Tibial nerve (tissue), 4 donors: ENCODE results near the gene PTPRR.

Experiments used
- EP300 ChIP-seq, 2 donors: sonication (generic); formaldehyde crosslinking; IDR thresholded peaks; one replicate each; pipeline ENCODE4 v1.6.1; 2017; ENCODE audit warnings: antibody characterized with exemption in 2 of 2, mild to moderate bottlenecking in 1 of 2
- POLR2A ChIP-seq, 2 donors: fragments of 450-650 bp; IDR thresholded peaks; one replicate each; pipeline ENCODE4 v1.6.1; 2017; ENCODE audit warnings: antibody characterized with exemption in 2 of 2, mild to moderate bottlenecking in 2 of 2, moderate library complexity in 2 of 2
- TF ChIP-seq, protein P1 (sequence below), 5 experiments: fragments of 200-600 bp in 3 of 5; fragments of 450-650 bp in 2 of 5; sonication (generic) in 3 of 5; IDR thresholded peaks; one replicate each; pipeline ENCODE4 v1.5.1; 2016 to 2019; ENCODE audit warnings: antibody characterized with exemption in 5 of 5, mild to moderate bottlenecking in 3 of 5, moderate library complexity in 2 of 5

DNA sequence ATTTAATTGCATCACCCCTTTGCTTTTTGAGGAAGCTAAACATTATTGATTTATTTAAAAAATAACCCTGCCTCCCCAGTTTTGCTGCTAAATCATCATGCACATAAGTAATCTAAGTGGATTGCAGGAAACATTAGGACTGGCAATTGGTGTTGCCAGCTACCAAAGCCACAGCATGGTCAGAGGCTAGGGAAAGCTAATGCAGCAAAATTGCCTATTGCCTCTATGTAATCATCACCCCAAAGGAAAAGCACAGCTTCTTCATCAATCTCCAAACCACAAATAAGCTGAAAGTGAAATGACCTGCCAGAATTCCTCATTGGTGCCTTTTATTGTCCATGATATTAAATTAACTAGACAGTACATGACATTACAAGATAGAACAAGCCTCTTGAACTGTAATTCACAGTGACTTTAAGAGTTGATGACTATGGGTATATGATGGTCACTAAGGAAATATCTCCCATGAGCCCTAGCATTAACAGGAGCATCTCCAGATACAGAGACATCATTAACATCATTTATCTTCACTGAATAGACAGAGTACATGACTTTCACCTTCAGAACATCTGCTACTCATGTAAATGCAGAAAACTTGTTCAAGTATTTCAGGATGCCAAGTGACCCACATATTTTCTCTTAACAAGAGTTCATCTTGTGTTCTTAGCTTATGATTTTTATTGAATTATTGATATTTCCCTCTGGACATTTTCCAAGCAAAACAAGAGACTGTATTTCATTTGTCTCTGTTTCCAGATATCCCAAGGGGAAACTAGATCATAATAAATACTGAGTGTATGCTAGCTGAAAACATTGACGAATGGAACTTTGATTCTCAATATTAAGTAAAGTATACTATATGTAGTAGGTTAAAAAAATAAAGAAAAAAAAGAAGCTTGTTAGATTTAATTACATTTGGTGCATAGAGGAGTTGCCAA is 29.4 kb downstream of the PTPRR start:
- TF ChIP-seq, protein P1, sequence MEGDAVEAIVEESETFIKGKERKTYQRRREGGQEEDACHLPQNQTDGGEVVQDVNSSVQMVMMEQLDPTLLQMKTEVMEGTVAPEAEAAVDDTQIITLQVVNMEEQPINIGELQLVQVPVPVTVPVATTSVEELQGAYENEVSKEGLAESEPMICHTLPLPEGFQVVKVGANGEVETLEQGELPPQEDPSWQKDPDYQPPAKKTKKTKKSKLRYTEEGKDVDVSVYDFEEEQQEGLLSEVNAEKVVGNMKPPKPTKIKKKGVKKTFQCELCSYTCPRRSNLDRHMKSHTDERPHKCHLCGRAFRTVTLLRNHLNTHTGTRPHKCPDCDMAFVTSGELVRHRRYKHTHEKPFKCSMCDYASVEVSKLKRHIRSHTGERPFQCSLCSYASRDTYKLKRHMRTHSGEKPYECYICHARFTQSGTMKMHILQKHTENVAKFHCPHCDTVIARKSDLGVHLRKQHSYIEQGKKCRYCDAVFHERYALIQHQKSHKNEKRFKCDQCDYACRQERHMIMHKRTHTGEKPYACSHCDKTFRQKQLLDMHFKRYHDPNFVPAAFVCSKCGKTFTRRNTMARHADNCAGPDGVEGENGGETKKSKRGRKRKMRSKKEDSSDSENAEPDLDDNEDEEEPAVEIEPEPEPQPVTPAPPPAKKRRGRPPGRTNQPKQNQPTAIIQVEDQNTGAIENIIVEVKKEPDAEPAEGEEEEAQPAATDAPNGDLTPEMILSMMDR (IDR thresholded peaks at IDR 0.05), result no peak
- TF ChIP-seq POLR2A (IDR thresholded peaks at IDR 0.05) (no peak), EP300 (IDR thresholded peaks at IDR 0.05) (no peak)
